ENCODE results near the gene LECT2.

LECT2 gene

DNA sequence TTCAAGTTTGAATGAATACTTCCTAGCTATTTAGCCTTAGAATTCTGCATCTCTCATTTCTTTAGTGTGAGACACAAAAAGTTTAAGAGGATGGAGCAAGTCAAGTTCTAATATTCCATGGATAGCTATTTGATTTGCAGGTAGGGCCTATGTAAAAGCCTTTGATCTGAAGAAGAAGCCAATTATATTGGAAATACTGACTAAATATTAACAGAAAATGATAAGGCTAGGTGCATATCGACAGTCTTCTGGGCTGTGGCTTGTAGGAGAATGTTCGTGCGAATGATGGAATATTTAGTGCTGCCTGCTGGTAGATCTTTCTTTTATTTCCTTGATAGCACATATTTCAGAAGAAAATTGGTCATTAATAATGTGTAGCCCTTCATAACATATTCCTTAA lies at the start of gene LECT2:
TSS of gene LECT2 (minus strand) at position 85 of the 400 bp plus-strand sequence. CDS start 150 bp downstream, outside the sequence.
- DNase-seq: no peak

DNA sequence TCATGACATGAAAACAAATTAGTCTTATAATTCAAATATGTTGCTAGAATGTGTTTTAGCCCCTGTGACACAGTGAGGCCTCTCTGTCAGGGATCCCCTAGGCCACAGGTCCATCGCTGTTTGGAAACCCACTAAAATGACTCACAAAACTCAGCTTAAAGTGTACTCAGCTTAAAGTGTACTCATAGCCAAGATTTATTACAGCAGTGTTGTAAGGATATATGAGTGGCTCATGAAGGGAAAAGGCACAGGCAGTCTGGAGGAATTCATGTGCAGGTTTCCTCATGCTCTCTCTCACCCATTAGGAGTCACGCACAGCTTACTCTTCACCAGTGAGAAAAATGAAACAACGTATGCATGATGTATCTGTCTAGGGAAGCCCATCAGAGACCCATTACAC lies 49.7 kb upstream of the LECT2 start:
- DNase-seq: no peak

DNA sequence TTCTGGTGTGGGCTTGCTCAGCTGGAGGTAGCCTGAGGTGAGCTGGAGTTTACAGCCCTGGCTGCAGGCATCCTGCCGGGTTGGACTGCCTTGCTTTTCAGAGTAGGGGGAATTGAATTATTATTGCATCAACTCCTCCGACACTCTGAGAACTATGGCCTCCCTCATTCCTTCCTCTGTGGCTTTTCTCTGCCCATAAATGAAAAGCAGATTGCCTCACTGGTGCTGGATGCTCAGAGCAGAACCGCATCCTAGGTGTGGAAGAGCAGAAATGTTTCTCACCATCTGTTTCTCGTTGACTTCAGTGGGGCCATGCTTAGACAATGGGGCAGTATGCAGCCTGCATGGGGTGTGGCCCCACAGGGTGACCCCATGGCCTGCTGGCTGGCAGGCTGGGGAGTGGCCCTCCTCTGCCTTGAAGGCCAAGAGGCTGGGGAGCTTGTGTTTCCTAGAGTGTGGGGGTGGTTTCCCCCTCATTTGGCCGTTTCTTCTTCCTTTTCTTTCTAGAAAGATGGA lies 46.7 kb upstream of the LECT2 start:
- DNase-seq: no peak

DNA sequence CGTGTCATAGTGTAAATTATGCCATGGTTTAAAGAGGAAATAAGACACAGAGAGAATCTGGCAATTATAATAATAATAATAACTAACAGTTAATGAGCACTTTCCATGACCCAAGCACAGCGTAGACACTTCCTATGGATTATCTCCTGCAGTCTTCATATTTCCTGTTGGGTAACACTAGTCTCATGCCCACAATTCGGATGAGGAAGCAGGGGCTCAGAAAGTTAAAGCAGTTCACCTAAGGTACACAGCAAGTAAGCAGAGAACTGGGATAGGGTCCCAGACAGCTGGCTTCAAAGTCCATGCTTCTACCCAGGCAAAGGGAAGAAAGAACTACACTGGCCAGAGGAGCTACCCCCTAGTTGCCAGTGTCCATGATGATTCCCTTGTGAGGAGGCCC lies 46.1 kb upstream of the LECT2 start:
- no peak for DNase-seq

DNA sequence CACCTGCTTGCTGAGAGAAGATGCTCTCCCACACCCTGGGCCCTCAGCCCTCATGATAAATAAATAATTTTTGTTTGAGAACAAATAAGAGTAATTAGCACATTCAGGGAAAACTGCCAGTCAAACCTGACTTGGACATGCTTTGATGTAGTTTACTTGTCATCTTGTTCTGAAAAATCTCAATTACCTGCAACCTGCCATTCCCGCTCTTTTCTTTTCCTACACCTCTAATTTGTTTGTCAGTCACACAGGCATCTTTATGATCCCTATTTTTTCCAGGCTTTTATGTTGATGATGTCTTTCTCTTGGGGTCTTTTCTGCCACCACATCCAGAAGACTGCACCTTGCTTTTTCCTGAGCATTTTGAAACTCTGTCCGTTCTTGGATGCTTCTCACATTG lies 45.4 kb upstream of the LECT2 start:
- no peak for DNase-seq

DNA sequence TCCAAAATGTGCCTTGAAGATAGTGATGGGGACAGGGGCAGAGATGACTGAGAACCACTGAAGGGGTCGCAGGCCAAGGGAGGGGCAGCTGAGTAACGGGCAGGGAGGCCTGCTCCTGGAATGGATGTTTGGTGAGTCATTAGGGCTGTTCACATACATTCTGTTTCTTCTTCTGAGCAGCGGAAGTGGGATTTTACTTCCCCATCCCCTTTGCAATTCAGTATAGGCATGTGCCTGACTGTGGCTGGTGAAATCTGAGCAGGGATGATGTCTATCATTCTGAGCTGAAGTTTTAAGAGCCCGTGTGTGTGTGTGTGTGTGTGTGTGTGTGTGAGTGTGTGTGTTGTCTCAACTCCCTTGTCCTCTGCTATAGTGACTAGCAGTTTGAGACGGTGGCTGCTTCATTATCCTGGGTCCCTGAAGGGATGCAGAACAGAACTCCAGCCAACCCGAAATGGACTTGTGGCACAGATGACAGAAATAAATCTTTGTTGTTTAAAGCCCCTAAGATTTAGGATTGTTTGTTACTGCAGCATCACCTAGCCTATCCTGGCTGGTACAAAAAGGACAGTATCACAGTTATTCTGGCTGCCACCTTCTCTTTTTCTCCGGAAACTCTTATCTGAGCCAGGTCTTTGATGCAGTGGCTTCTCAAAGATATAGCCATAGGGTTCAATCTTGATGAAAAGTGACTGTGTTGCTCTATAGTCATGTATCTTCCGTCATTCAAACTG lies 44.8 kb upstream of the LECT2 start:
- no peak for DNase-seq

DNA sequence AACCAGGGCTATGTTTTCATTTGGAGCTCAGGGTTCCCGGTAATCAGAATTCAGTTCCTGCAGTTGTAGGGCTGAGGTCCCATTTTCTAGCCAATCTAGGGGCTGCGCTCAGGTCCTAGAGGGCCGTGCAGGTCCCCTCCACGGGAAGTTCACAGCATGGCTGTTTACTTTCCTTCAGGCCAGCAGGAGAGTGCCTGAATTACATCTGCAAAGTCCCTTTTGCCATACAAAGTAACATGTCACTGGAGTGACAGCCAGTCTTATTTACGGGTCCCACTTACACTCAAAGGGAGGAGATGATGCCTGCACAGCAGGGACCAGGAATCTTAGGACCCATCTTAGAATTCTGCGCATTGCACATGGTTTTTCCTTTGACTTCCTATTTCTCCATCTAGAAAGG lies 44.1 kb upstream of the LECT2 start:
- no peak for DNase-seq

DNA sequence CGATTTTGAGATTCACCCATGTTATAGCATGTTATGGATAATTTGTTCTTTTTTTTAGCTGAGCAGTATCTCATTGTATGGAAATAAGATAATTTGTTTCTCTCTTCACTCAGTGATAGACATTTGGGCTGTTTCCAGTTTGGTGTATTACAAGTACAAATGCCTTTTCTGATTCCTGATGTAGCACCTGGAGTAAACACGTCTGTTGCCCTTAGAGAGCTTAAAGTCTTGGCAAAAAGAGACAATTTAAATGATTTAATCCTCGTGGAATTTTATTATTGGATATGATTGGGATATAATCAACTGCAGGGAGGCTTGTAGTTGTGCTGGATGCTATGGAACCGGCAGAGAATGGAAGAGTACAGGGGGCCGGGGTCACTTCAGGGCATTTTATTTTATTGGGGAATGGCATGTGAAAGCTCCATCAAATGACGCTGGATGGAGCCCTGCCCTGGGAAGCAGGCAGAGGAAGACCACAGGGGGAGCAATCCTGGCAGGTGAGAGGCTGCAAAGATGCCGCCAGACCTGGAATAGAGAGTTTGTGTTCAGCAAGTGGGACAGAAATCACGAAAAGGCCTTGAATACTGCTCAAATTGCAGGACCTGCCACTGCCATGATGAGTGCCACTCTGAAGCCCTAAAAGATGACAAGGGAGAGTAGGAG lies 43.0 kb upstream of the LECT2 start:
- no peak for DNase-seq

DNA sequence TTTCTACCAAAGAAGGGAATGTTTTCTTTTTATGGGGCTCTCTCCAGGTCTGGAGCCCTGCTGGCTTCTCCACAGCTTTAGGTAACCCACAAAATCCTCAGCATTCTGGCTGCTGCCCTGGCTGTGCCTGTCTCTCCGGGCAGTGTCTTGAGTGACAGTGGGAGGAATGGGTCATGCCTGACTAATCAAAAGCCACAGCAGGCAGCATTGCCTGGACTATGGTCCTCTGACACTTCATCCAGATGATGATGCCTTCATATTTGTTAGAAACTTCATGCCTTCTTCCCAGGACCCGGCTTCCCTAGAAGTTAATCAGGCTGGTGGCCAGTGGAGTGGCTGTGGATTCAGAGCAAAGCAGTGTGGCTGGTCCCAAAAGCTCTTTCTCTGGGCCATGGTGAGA lies 41.8 kb upstream of the LECT2 start:
- DNase-seq: no peak

DNA sequence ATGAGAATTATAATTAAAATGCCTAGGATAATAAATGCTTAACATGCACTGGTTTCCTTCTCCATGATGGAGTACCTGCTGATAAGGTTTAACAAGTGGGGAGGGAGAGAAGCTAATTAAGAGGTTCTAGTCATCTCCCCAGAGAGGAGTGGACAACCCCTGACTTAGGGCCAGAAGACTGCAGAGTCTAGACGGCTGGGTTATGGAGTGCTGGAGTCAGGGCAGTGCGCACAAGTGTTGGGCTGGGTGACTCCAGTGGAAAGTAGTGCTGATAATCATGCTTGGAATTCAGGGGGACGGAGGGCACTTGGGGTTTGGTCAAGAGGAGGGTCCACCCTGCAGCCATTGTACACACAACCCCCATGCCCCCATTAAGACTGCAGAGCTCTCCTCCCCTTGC lies 41.2 kb upstream of the LECT2 start:
- no peak for DNase-seq

DNA sequence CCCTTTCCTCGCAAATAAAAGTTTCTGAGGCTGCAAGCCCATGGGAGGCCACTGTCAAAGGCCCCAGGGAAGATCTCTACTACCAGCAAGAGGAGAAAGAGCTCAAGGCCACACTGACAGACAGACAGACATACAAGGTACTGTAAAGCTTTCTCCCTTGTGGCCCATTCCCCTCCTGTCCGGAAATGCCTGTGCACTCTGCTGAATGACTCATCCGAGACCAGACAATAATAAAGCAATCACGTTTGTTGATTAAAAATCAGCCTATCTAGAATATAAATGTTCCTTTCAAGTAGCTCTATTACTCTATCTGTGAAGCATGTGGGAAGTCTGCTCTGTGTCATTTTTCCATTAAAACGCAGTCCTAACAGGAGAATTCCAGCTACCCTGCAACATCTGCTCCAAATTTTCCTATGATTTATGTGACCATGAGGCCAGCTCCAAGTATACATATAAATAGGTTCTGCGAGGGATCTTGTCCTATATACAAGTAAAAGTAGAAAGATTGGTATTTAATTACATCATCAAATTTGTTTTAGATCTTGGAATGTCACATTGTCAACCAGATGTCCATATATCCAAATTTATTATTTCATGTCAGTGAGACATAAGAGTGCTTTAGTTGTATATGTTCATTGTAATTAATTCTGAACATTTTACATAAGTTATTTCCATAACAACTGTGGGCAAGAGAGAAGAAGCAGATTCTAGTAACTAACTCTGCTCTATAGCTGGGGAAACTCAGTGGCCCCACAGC lies 39.3 kb upstream of the LECT2 start:
- no peak for DNase-seq

DNA sequence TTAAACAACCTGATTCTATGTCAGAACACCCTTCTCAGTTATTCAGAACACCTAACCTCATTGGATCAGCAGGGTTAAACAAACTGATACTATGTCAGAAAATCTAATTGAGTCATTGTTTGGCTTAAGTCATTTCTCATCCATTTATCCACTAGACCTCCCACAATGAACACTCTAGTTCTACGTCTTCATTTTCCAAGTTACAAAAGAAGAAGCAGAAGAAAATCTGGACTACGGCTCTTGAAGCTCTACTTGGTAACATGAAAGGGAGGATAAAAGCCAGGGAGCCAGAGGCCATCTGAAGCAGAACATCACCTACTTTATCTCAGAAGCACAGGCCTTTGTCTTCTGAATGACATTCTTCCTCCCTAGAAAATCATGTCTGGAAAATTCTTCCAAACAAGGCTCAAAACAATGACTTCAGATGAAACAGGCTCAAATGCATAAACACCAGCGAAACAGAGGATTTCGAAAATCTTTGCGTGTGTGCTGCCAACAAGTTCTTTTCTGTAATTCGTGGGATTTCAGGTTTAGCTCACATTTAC lies 38.6 kb upstream of the LECT2 start:
- DNase-seq: no peak

DNA sequence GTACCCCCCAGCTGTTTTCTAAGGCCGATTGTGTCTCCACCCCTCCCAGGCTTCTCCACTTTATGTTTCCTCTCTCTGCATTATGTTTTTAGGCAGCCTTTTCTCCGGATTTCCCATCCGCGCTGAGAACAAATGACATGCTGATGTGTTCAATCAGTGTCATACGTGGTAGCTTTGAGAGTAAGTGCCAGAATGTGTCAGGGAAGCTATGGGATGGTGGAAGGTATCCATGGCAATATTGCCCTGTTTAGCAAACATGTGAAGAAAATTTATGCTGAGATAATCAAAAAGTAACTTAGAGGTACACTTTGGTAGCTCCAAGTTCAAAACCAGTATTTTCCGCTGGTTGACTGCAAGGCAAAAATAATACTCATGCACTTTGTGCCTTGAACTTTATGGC lies 36.6 kb upstream of the LECT2 start:
- no peak for DNase-seq

DNA sequence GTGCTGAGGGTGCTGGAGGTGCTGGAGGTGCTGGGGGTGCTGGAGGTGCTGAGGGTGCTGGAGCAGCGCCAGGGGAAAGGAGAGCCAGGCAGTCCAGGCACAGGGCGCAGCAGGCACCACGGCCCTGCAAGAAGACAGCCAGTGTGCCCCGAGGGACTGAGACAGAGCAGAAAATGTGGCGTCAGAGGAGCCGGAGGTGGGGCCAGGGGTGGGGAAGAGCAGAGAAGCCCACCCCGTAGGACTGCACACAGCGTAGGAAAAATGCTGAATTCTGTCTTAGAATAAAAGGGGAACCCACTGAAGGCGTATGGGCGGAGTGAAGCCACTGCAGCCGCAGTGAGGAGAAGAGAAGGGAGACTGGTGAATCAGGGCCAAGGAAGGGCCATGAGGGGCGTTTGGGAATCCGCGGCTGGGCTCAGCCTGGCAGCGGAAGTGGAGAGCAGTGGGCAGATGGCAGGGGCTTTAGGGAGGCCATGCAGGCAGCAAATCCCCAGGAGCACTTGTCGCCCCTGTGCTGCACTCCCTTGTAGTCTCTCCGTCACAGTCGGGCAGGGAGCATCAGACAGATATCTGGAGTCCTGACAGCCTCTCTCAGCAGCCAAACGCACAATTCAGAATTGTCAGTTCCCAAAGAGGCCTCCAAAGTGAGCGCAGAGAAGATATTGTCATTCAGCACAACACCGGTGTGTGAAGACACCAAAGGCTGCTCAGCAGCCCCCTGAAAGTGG lies 35.9 kb upstream of the LECT2 start:
- no peak for DNase-seq

DNA sequence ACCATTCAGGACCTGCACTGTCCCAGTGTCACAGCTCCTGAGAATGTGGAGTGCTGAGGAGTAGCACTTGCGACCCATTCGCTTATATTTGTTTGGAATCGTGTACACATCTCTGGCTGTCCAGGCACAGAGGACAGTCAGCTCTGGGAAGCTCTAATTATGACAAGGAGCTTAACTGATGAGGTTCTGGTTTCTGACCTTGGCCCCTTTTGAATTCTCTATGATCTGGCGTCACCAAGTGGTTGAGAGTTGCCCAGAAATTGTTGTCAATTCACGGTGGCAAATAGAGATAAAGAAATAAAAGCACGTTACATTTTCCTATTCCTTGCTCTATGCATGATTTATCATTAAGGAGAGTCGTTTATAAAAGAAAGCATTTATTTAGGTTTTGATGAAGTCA lies 34.9 kb upstream of the LECT2 start:
- DNase-seq: no peak

DNA sequence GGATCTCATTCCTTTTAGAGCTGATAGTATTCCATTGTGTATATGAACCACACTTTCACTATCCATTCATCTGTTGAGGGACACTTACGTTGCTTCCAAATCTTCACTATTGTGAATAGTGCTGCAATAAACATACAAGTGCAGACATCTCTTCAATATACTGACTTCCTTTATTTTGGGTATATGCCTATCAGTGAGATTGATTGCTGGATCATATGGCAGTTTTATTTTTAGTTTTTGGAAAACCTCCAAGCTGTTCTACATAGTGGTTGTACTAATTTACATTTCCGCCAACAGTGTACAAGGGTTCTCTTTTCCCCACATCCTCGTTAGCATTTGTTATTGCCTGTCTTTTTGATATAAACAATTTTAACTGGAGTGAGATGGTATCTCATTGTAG lies 33.8 kb upstream of the LECT2 start:
- DNase-seq: no peak

DNA sequence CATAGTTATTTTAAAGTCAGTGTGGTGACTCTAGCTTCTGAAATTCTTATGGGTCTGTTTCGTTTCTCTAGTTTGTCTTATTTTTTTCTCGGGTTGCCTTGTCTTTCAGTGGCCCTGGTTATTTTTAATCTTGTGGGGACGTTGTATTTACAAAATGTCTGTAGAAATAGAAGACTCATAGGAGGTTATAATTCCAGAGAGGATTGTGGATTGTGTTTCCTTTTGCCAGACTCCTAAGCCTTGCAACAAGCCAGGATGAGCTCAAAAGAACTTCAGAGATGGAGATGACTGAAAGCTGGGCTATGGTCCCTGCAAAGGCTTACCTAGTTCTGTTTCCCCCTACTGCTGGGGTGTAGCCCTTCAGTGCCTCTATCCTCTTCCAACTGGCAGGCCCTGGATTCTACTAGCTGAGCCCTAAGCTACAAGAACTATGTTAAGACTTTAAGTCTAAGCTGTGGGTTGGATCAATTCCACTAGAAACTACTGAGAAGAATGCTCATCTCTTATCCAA lies 32.2 kb upstream of the LECT2 start:
- no peak for DNase-seq

DNA sequence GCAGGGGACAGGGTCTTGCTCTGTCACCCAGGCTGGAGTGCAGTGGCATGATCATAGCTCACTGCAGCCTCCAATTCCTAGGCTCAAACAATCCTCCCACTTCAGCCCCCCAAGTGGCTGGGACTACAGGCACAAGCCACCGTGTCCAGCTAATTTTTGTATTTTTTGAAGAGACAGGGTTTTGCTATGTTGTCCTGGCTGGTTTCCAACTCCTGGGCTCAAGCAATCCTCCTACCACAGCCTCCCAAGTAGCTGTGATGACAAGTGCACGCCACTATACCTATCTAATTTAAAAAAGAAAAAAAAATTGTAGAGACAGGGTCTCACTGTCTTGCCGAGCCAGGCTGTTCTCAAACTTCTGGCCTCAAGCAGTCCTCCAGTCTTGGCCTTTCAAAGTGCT lies 31.6 kb upstream of the LECT2 start:
- no peak for DNase-seq

DNA sequence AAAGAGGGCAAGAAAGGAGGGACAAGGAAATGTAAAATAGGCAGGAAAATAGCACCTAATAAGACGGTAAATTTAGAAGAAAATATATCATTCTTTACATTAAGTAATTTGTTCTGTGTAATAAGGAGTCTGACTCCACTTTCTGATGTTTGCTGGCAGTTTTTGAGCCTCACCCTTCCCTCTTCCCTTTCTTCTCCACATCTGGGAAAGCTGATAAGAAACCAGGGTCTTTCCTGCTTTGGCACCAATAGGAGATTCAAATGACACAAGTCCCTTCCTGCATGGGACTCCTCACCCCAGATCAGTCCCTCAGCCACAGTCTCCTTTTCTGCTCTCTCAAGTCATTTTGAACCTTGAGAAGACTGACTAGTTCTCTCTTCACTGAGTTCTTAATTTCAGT lies 31.2 kb upstream of the LECT2 start:
- DNase-seq: no peak

DNA sequence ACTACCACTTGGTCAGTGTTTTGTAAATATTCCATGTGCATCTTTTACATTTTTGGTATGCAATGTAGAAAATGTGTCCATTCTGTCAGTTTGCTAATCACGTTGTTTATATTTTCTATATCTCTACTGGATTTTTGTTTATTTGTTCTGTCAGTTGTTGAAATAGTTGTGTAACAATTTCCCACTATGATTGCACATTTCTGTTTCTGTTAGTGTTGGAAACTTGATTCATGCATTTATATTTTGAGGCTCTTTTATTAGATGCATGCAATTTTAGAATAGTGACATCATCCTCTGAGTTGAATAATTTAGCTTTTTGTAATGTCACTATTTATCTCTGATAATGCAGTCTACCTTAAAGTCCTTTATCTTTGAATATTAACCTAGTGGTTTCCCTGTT lies 25.8 kb upstream of the LECT2 start:
- DNase-seq: no peak

DNA sequence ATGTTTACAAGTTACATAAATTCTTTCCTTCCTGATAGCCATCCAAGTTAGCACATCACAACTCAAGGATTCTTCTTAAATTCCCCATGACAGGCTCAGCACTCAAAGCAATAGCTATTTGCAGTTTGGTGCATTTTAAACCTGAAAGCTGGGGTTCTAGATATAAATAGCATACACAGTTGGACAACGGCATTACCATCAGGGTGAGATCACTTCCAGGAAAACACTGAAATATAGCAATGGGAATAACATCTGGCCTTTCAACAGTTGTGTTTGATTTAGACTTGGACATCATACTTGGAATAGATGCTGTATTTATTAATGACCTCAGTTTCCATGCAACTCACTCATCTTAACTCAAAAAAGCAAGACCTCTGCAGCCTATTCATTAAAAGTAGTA lies 24.7 kb upstream of the LECT2 start:
- DNase-seq: no peak

DNA sequence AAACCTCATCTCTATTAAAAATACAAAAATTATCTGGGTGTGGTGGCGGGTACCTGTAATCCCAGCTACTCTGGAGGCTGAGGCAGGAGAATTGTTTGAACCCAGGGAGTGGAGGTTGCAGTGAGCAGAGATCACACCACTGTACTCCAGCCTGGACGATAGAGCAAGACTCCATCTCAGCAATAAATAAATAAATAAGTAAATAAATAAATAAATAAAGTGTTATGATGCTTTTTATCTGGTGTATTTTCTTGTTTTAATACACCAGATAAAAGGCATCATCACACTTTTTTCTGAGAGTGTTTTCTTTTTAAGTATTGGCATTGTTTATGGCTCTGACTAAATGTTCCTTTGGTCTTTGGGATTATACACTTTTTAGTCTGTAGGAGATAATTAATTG lies 24.2 kb upstream of the LECT2 start:
- DNase-seq: no peak

DNA sequence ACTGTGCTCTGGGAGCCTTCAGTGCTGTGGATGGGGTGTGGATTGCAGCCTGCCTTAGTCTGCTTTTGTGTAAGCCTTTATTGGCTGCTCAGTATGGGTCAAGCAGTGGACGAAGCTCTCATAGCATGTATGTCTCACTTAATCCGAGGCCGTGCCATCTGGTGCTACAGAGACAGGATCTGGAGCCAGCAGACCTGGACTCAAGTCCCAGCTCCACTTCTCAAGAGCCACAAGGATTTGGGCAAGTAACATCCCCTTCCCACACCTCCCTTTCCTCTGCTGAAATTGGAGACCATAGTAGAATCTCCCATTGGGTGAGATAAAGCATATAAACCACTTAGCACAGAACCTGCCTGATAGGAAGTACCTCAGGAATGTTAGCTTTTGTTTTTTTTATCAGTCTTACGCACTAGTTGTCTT lies 23.4 kb upstream of the LECT2 start:
- DNase-seq: no peak

All from NCI-H1417 treated with DMSO at 0.1 percent for 48 hours (cell line).